IPS DF 6.9 (cell line): ENCODE measurements around the gene PER1.

Source experiments
- DNase-seq: peaks from one replicate; pipeline ENCODE4 v3.0.0-alpha.2; 2013; ENCODE audit warnings: low read depth, low spot score
- H3K27ac ChIP-seq: one replicate; pipeline ENCODE4 v1.5.1; 2013; ENCODE audit warnings: low read length, control low read depth
- H3K27me3 ChIP-seq: 2 replicates; pipeline ENCODE4 v1.6.1; 2013; ENCODE audit warnings: mild to moderate bottlenecking, low read length; ENCODE audit not compliant: control insufficient read depth, insufficient read depth
- H3K36me3 ChIP-seq: 2 replicates; pipeline ENCODE4 v1.6.1; 2013; ENCODE audit warnings: low read length; ENCODE audit not compliant: control insufficient read depth, insufficient read depth
- H3K4me1 ChIP-seq: 2 replicates; pipeline ENCODE4 v1.6.1; 2013; ENCODE audit warnings: low read length; ENCODE audit not compliant: control insufficient read depth, insufficient read depth
- H3K4me3 ChIP-seq: 2 replicates; pipeline ENCODE4 v1.5.1; 2013; ENCODE audit warnings: mild to moderate bottlenecking, low read length
- H3K9me3 ChIP-seq: 2 replicates; pipeline ENCODE4 v1.6.1; 2013; ENCODE audit warnings: low read length, inconsistent platforms; ENCODE audit not compliant: control insufficient read depth, insufficient read depth
- WGBS: extraction: QIAGEN DNeasy Blood & Tissue Kit; methylation state at CpG from one replicate; pipeline ENCODE4 v1.1.7; 2013; ENCODE audit warnings: mixed read lengths, missing lambda C conversion rate; ENCODE audit not compliant: insufficient read length, insufficient coverage; 5-methylcytosine and 5-hydroxymethylcytosine counted together

The PER1 gene, protein sequence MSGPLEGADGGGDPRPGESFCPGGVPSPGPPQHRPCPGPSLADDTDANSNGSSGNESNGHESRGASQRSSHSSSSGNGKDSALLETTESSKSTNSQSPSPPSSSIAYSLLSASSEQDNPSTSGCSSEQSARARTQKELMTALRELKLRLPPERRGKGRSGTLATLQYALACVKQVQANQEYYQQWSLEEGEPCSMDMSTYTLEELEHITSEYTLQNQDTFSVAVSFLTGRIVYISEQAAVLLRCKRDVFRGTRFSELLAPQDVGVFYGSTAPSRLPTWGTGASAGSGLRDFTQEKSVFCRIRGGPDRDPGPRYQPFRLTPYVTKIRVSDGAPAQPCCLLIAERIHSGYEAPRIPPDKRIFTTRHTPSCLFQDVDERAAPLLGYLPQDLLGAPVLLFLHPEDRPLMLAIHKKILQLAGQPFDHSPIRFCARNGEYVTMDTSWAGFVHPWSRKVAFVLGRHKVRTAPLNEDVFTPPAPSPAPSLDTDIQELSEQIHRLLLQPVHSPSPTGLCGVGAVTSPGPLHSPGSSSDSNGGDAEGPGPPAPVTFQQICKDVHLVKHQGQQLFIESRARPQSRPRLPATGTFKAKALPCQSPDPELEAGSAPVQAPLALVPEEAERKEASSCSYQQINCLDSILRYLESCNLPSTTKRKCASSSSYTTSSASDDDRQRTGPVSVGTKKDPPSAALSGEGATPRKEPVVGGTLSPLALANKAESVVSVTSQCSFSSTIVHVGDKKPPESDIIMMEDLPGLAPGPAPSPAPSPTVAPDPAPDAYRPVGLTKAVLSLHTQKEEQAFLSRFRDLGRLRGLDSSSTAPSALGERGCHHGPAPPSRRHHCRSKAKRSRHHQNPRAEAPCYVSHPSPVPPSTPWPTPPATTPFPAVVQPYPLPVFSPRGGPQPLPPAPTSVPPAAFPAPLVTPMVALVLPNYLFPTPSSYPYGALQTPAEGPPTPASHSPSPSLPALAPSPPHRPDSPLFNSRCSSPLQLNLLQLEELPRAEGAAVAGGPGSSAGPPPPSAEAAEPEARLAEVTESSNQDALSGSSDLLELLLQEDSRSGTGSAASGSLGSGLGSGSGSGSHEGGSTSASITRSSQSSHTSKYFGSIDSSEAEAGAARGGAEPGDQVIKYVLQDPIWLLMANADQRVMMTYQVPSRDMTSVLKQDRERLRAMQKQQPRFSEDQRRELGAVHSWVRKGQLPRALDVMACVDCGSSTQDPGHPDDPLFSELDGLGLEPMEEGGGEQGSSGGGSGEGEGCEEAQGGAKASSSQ (N-terminal part only)

DNA sequence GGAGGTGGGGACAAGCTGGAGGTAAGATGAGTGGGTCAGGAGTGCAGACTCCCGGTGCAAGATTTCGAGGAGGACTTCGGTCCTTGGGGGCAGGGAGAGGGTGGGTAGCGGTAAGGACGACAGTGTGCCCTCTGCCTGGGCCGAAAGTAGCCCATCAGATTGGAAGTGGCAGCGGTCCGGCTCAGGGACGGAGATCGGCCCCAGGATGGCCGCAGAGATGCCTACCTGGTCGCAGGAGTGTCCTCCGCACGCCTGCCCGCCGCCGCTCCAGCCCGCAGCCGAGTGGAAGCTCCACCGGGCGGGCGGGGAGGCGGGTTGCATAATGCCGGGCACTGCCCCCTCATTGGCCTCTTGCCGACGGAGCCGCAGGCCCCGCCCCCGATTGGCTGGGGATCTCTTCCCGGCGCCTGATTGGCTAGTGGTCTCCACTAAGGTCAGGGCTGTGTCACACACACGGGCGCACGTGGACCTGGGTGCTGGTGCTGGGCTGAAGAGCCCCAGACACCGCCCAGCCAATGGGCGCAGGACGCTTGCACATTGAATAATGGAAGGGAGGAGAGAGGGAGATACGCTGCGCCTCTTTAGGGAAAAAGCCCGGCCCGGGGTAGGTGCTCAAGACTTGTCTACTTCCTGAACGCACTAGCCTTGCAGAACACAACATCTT is at the start of gene PER1:
TSS of gene PER1 (minus strand) at position 293 of the 664 bp plus-strand sequence. CDS start 1,698 bp downstream, outside the sequence.
- Histone ChIP-seq H3K4me1 (peaks cover 9% of the 10 kb centered on the region), H3K36me3 (peaks cover 16% of the 10 kb centered on the region), H3K27me3 (no peaks in the 10 kb centered on the region), H3K4me3 (peak within 1 kb of the TSS; percentile 81), H3K27ac (no peak within 1 kb of the TSS), H3K9me3 (no peaks in the 10 kb centered on the region)
- no peak for DNase-seq
- no CpG with 5 or more reads among the region's 42 CpGs for WGBS

DNA sequence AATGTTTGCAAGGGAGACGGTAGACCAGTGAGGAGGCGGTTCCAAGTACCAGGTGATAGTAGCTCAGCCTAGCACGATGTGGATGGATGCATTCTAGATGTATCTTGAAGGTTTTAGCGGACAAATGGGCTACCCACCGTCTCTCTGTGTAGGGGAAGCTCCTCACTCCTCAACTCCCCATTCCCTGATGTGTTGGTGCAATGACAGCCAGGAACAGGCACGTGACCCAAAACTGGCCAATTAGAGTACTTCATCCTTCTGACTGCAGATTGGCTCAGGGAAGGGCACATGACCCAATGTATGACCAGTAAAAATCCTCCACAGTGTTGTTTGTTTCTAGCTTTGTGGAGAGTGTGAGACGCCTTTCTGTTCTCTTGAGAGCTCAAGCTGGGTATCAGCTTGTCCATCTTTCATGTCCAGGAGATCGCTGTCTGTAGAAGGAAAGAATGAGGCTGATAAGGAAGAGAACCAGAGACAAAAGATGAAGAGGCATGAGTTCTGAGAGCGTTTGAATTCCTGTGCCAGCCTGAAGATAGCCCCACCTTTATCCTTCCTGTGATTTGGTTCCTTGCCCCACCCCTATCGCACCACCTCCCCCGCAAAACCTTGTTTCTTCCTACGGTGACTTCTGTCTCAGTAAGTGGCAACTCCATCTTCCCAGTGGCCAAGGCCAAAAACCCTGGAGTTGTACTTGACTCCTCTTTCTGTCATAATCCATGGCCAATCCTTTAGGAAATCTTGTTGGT is 40.0 kb upstream of the PER1 start:
- no peak overlapping the region for H3K27ac ChIP-seq
- H3K36me3 ChIP-seq: no peaks in the 10 kb centered on the region
- H3K9me3 ChIP-seq: no peaks in the 10 kb centered on the region
- peaks cover 7% of the 10 kb centered on the region for H3K4me1 ChIP-seq
- no CpG with 5 or more reads among the region's 12 CpGs for WGBS
- H3K27me3 ChIP-seq: no peaks in the 10 kb centered on the region
- peak overlapping the region; percentile 16; the same call in 1 of the 2 replicates for H3K4me3 ChIP-seq
- DNase-seq: peak; percentile 93

DNA sequence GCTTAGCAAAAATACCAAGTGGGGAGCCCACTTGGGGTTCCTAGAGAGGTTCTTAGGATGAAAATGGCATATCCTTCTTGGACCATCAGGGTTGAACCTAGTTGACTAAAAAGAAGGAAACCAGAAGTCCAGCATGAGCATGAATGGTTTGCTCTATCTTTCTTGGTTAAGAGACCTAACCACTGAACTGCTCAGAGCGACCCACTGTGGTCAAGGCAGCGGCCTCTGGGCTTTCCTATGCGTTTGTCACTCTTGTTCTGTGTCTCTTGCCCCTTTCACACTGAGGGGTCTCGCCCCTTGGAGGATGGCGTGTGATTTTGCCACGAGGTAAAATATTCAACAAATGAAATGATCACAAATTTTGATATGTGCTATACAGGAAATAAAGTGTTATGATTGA is 38.3 kb upstream of the PER1 start:
- H3K36me3 ChIP-seq: no peaks in the 10 kb centered on the region
- DNase-seq: no peak
- no peak overlapping the region for H3K4me3 ChIP-seq
- H3K27ac ChIP-seq: no peak overlapping the region
- no peaks in the 10 kb centered on the region for H3K9me3 ChIP-seq
- H3K4me1 ChIP-seq: peaks cover 7% of the 10 kb centered on the region
- WGBS: no CpG with 5 or more reads among the region's 6 CpGs
- H3K27me3 ChIP-seq: no peaks in the 10 kb centered on the region

DNA sequence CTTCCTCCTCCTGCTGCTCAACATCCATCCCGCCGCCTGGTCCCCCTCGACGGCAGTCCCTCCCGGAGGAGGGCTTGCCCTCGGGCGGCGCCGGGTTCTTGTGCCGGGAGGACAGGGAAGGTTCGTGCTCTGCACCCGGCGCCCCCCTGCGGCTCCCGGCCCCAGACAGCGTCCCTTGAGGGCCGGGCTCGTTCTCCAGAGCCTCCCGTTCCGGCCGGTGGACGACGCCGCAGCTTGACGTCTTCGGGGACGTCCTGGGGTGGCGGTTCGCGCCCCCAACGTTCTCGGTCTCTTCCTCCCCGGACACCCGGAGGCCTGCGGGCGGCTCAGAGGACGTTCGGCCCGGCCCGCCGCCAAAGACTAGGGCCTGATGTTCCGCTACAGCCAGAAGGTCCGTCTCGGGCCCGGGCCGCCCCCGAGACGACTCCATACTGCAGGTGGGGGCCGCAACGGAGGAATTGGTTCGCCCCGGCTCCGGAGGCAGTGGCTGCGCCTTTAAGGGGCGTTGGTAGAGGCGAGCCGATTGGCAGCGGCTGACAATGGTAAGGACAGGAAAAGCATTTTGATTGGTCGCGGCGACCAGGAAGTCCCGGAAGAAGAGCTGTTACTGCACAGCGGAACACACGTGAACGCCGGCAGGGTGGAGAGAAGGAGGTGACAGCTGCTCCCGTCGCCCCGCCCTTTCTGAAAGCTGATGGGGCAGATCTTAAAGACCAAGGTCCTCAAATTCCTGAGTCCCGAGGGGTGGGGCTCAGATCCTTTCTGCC is 37.7 kb upstream of the PER1 start, which contains the start of gene BORCS6:
TSS of gene BORCS6 (minus strand) at position 470 of the 767 bp plus-strand sequence. CDS start at position 430, 40 bp downstream.
- WGBS: no CpG with 5 or more reads among the region's 70 CpGs
- peak within 1 kb of the TSS; percentile 65; the same call in 1 of the 2 replicates for H3K4me3 ChIP-seq
- no peaks in the 10 kb centered on the region for H3K9me3 ChIP-seq
- no peak within 1 kb of the TSS for H3K27ac ChIP-seq
- peak; percentile 97 for DNase-seq
- H3K4me1 ChIP-seq: peaks cover 7% of the 10 kb centered on the region
- no peaks in the 10 kb centered on the region for H3K36me3 ChIP-seq
- H3K27me3 ChIP-seq: no peaks in the 10 kb centered on the region

DNA sequence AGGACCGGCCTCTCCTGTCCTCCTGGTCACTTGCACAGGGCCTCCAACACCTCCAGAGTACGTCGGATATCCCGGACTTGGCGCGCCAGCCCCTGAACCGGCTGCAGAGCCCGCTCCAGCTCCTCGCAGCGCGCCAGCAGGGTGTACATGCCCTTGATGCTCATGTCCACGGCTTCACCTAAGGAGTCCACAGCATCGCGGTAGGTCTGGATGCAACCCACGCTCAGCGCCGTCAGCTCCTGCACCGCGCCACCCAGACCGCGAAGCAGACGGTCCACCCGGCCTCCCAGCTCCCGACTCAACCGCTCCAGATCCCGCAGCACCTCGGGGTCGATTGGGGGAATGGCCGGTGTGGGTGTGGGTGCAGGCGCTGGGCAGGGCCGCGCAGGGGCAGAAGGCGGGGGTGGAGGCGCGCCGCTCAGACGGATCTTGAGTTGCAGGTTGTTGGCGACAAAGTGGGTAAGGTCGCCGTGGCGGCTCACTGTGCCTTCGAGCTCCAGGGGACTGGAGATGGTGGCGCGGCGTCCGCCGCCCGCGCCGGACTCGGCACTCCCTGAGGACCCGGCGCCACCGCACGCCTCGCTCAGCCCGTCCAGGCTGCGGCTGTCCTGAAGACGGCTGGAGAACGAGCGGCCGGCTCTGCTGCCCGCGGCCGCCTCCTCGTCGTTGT is 37.0 kb upstream of the PER1 start:
- Histone ChIP-seq H3K27ac (no peak overlapping the region), H3K4me3 (peak overlapping the region; percentile 65; the same call in 1 of the 2 replicates), H3K4me1 (peaks cover 7% of the 10 kb centered on the region), H3K9me3 (no peaks in the 10 kb centered on the region), H3K27me3 (no peaks in the 10 kb centered on the region), H3K36me3 (no peaks in the 10 kb centered on the region)
- no CpG with 5 or more reads among the region's 67 CpGs for WGBS
- DNase-seq: no peak

DNA sequence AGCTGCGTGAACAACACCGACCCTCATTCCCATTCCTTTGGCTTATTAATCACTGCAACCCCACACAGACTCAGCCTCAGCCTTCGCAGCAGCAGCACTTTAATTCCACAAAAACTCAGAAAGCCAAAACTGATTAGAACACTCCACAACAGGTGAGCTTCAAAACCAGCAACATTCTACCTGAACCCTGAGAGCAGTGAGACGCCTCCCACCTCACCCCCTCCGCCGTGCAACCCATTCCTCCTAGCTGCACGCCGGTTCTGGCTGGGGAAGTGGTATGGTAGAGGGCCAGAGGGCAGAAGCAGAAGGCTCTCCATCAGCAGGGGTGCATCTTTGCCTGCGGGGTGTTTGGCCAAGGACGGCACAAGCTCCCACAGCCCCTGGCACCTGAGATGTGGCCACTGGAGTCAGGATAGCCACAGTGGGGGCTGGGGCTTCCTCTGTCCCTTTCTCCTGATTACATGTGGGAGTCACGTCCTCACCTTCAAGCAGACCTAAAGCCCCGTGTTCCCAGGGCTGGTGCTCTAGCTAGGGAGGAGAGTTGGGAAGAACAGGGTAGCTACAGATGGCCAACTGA is 36.1 kb upstream of the PER1 start:
- H3K4me1 ChIP-seq: peaks cover 8% of the 10 kb centered on the region
- WGBS: no CpG with 5 or more reads among the region's 12 CpGs
- no peaks in the 10 kb centered on the region for H3K27me3 ChIP-seq
- H3K9me3 ChIP-seq: no peaks in the 10 kb centered on the region
- no peak overlapping the region; the same call in 1 of the 2 replicates for H3K4me3 ChIP-seq
- H3K27ac ChIP-seq: no peak overlapping the region
- no peak for DNase-seq
- H3K36me3 ChIP-seq: no peaks in the 10 kb centered on the region

DNA sequence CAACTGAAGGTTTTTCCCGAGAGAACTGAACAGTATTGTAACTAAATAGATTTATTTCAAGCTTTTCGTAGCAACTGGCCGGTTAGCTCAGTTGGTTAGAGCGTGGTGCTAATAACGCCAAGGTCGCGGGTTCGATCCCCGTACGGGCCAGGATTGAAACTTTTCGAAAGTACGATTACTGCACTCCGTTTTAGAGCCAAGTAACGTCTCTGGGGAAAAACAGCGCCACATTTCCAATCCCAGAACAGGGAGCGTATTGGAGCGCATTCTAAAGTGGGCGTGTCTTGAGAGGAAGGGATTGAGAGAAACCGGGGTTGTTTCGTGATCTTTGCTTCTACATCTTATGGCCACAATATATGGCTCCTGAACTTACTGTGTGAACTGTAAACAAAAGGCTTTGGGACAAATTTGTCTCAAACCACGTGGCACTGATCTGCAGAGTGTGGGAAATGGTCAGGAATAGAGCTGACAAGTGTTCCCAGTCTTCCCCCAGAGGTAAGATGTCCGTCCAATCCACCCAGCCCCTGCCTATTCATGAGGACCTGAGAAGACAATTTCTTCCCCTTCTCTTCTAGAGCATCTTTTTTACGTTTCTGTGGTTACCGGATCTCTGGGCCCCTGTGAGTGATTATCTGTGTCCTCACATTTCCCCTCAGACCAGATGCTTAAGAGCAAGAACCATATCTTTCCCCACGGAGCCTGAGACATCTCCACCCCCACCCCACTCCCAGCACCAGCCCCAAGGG is 35.5 kb upstream of the PER1 start:
- Histone ChIP-seq H3K9me3 (no peaks in the 10 kb centered on the region), H3K27me3 (no peaks in the 10 kb centered on the region), H3K4me1 (peaks cover 8% of the 10 kb centered on the region), H3K4me3 (peak overlapping the region; percentile 74; the same call in 1 of the 2 replicates), H3K27ac (no peak overlapping the region), H3K36me3 (no peaks in the 10 kb centered on the region)
- WGBS: no CpG with 5 or more reads among the region's 25 CpGs
- peak; percentile 96 for DNase-seq
